Hematopoietic multipotent progenitor cell (in vitro differentiated cells): ENCODE results near the gene PRSS8. TPM values are rescaled to one million over a fixed set of nuclear protein-coding genes. Genes with fewer than 3 reads are reported as not detected.
"Not testable (repeated sequence)": the region's sequence is repeated elsewhere in the genome, so short reads cannot be mapped to it uniquely, and the experiment has no call there.

Source experiments
- DNase-seq, 3 donors: peaks; one replicate each; pipeline ENCODE4 v3.0.0-alpha.2; 2011 to 2015; ENCODE audit warnings: low read depth in 2 of 3, low spot score in 2 of 3
- total RNA-seq: library from RNA; depleted of rRNA; stranded (reverse); fragments of >200 nt; gene quantifications from one replicate; pipeline ENCODE4 v1.2.3, GENCODE V29; 2012

The PRSS8 gene
- total RNA-seq = not detected

- no peak for DNase-seq
Observed at GRCh38 chr16:31135535-31136286, at the start of gene PRSS8. Gene PRSS8 (minus strand): TSS chr16:31135727. CDS start chr16:31135498, 229 bp downstream.

DNA sequence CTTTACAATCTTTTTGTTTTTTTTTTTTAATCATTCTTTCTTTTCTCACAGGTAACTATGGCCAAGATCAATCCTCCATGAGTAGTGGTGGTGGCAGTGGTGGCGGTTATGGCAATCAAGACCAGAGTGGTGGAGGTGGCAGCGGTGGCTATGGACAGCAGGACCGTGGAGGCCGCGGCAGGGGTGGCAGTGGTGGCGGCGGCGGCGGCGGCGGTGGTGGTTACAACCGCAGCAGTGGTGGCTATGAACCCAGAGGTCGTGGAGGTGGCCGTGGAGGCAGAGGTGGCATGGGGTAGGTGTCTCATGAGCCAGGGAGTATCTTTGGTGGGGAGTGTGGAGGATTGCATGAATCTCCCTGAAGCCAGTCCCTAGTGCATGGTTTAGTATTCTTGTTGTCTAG is 49.4 kb upstream of the PRSS8 start:
- no peak for DNase-seq

- no peak for DNase-seq
Observed at GRCh38 chr16:31183432-31184428, 48.2 kb upstream of the PRSS8 start.

- DNase-seq = no peak
Observed at GRCh38 chr16:31182391-31182790, 46.9 kb upstream of the PRSS8 start.

GRCh38 chr16:31181102-31181830 is 45.7 kb upstream of the PRSS8 start:
- no peak for DNase-seq

DNA sequence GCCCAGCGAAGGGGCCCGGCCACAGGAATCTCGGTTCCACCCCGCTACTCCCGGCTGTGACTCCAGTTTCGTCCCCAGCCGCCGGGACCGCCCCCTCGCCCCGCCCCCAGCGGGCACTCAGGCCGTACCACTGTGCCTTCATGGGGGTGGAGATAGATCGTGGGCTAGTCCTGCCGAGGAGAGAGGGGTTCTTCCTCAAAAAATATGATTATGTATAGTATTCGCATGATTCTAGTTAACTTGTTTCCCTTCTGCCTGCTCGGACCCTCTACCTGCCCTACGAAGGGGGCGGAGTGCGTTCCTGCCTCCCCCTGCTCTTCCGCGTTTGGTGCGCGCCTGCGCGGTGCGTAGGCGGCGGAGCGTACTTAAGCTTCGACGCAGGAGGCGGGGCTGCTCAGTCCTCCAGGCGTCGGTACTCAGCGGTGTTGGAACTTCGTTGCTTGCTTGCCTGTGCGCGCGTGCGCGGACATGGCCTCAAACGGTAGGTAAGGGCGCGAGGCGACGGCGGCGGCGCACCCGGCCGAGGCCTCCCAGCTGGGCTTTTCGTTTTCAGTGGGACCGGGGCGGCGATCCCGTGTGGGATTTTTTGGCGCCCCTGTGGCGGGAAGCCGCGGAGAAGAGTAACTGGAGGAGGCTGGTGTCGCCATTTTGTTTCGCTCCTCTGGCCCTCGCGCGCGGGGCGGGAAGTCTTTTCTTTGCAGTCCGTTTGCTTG is 44.4 kb upstream of the PRSS8 start, which contains the start of gene FUS:
Gene FUS (plus strand): TSS at position 393 of the 713 bp plus-strand sequence. CDS start 76 bp downstream, at position 469.
- peak; percentile 92 to 100 (median 94) for DNase-seq

GRCh38 chr16:31179219-31179746 is 43.8 kb upstream of the PRSS8 start:
- no peak for DNase-seq

GRCh38 chr16:31177136-31177535 is 41.6 kb upstream of the PRSS8 start:
- DNase-seq = peak in 2 of 3 donors; percentile 67 to 76

- not testable (repeated sequence) for DNase-seq
Observed at GRCh38 chr16:31170048-31170447, 34.5 kb upstream of the PRSS8 start.

GRCh38 chr16:31168848-31169247 is 33.3 kb upstream of the PRSS8 start:
- DNase-seq = no peak

DNA sequence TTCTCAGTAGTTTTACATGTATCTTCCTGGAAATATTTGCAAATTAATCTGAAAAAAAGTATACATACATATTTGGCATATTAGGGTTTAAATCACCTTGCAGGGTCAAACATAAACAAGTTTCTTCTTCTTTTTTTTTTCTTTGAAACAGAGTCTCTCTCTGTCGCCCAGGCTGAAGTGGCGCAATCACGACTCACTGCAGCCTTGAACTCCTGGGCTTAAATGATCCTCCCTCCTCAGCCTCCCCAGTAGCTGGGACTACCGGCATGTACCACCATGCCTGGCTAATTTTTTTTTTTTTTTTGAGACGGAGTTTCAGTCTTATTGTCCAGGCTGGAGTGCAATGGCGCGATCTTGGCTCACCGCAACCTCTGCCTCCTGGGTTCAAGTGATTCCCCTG is 31.8 kb upstream of the PRSS8 start:
- no peak for DNase-seq

DNA sequence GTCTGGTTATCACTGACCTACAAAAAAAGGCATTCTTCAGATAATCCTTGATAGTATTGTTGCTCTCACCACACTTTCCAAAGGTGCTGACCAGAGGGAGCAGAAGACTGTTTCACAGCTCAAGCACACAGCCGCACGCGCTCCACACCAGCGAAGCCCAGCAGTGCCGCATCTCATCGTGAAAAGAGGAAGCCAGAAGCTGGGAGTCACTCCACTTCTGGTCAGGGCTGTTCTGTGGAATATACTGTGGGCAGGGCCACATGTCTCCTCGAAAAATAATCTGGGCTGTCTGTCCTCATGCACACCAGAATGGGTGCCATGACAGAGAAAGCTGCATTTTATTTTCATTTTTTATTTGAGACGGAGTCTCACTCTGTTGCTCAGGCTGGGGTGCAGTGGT is 21.6 kb upstream of the PRSS8 start:
- DNase-seq = peak in 1 of 3 donors; percentile 53

DNA sequence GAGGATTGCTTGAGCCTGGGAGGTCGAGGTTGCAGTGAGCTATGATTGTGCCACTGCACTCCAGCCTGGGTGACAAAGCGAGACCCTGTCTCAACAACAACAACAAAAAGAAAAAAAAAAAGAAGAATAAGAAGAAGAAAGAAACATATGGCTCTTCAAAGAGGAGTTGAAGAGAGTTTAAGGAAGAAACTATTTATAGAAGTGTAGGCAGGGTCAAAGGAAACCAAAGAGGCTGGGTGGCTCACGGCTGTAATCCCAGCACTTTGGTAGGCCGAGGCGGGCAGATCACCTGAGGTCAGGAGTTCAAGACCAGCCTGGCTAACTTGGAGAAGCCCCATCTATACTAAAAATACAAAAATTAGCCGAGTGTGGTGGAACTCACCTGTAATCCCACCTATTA is 15.4 kb upstream of the PRSS8 start:
- DNase-seq = not testable (repeated sequence)

GRCh38 chr16:31149894-31150890 is 14.7 kb upstream of the PRSS8 start, which contains the start of gene PRSS36:
Gene PRSS36 (minus strand): TSS chr16:31150066. CDS start chr16:31150035, 31 bp downstream.
- no peak for DNase-seq

GRCh38 chr16:31149332-31149731 is 13.8 kb upstream of the PRSS8 start:
- no peak for DNase-seq

DNA sequence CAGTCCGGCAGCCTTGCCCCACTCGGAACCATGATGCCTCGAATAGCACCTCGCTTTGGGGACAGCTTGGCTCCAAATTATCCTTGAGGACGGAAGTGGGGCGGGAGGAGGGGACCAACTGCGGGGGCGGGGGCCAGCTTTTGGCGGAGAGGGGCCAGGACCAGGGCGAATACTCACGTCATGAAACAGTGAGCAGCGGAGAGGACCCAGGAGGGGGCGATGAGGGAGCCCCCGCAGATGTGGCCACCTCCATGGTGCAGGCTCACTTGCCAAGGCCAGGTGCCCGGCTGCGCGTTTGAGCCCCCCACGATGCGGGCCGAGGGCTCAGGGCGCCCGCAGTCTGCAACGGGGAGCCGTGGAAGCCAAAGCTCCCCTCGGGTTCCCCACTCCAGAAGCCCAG is 13.4 kb upstream of the PRSS8 start:
- no peak for DNase-seq

- DNase-seq = no peak
Observed at GRCh38 chr16:31148281-31148728, 12.8 kb upstream of the PRSS8 start.

GRCh38 chr16:31147574-31147973 is 12.0 kb upstream of the PRSS8 start:
- DNase-seq = no peak
